Psoas muscle (tissue), 8 donors: ENCODE measurements around the gene SLC1A2. TPM values are rescaled to one million over a fixed set of nuclear protein-coding genes. Genes with fewer than 3 reads are reported as not detected.

Experiments
- ATAC-seq, 4 donors: fragments of 200-7000 bp; cut with Tn5 transposase; one replicate each; pipeline ENCODE4 v1.9.1; 2020; ENCODE audit warnings: moderate library complexity in 3 of 4, mild to moderate bottlenecking in 2 of 4
- DNase-seq, 2 donors: peaks; one replicate each; pipeline ENCODE4 v3.0.0-alpha.2; 2020
- H3K27ac ChIP-seq: fragments of 200-600 bp; one replicate; pipeline ENCODE4 v1.8.0; 2022
- H3K27me3 ChIP-seq, 3 donors: fragments of 200-600 bp in 1 of 3; one replicate each; pipeline versions ENCODE4 v1.6.1 to v1.8.0; 2013 to 2022; ENCODE audit warnings: low read length in 2 of 3, mild to moderate bottlenecking in 2 of 3, moderate library complexity in 1 of 3; ENCODE audit not compliant: insufficient read depth in 3 of 3
- H3K36me3 ChIP-seq, 2 donors: fragments of 200-600 bp in 1 of 2; one replicate each; pipeline versions ENCODE4 v1.6.1 to v1.8.0; 2013 to 2022; ENCODE audit warnings: low read depth in 1 of 2, mild to moderate bottlenecking in 1 of 2, moderate library complexity in 1 of 2; ENCODE audit not compliant: insufficient read depth in 1 of 2
- H3K4me1 ChIP-seq: fragments of 200-600 bp; one replicate; pipeline ENCODE4 v1.8.0; 2022
- H3K4me3 ChIP-seq: fragments of 200-600 bp; one replicate; pipeline ENCODE4 v1.8.0; 2022; ENCODE audit warnings: mild to moderate bottlenecking
- H3K9me3 ChIP-seq: fragments of 200-600 bp; one replicate; pipeline ENCODE4 v1.8.0; 2022
- CTCF ChIP-seq: fragments of 200-600 bp; IDR thresholded peaks from one replicate; pipeline ENCODE4 v1.8.0; 2022; ENCODE audit warnings: antibody characterized with exemption
- WGBS, 3 donors: extraction: QIAGEN DNeasy Blood & Tissue Kit; methylation state at CpG; one replicate each; pipeline versions ENCODE4 v1.1.6 to v1.1.7; 2013; 5-methylcytosine and 5-hydroxymethylcytosine counted together
- intact Hi-C, 2 donors: fragments of 100-400 bp; cut with DNase I; formaldehyde crosslinking; loops; one replicate each; pipeline versions ENCODE4 v1.11.0 to v1.14.2; 2022
- polyA plus RNA-seq, 3 donors: library from polyadenylated mRNA; stranded (reverse); fragments of 200-250 nt; gene quantifications; one replicate each; pipeline ENCODE4 v1.2.3, GENCODE V29; 2013
- total RNA-seq, 4 donors: library from RNA; stranded (reverse); fragmentation: NEBNext Ultra II Directional in 2 of 4; extraction: Animal tissue kit (Norgen Biotek cat#: 25700) in 2 of 4; gene quantifications; one replicate each; pipeline versions ENCODE4 v1.2.1 to v1.2.4, GENCODE V29; 2021 to 2023
- donor health status: healthy with polysubstance abuse.
- donor health status: DM: no; HTN: no; CAD: no; lungs with moderate emphysema.
- donor health status: Bipolar disorder and iron deficiency.
- donor health status: healthy.
- donor health status: DM: yes; HTN: yes; CAD: no.
- donor health status: DM: no; HTN: no; CAD: no.
- donor health status: DM: no; HTN: no; CAD: no.
- donor health status: DM: yes; HTN: yes; CAD: no.

SLC1A2 gene
- total and polyA plus RNA-seq, 7 donors = 0.05 to 2.0 (median 0.35) TPM

- no peak overlapping the region for H3K4me3 ChIP-seq
- intact Hi-C loops = no loop called here
- H3K27me3 ChIP-seq = peaks cover 0 to 7% (median 0%) of the 10 kb centered on the region in 3 donors
- H3K27ac ChIP-seq = no peak overlapping the region
- ATAC-seq (no peak), DNase-seq (no peak)
- TF ChIP-seq CTCF = no peak
- 88 to 93% (median 92%) methylated on average over 2 of the region's 2 CpGs for WGBS, 3 donors
- no peaks in the 10 kb centered on the region for H3K36me3 ChIP-seq
- no peaks in the 10 kb centered on the region for H3K9me3 ChIP-seq
- no peaks in the 10 kb centered on the region for H3K4me1 ChIP-seq
These were observed 17.4 kb upstream of the SLC1A2 start for GRCh38 chr11:35436581-35437250.

DNA sequence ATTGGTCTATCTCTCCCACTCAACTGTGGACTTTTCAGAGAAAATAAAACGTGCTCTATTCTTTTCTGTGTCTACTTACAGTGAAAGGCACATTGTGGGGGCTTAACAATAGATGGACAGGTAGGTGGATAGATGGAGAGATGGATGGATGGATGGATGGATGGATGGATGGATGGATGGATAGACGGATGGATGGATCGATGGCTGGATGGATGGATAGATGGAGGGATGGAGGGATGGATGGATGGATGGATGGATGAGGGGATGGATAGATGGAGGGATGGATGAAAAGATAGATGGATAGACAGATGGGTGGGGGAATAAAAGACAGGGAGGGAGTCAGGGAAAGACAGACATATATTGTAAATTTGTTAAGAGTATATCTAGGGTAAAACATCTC is 14.2 kb upstream of the SLC1A2 start:
- Histone ChIP-seq H3K4me3 (no peak overlapping the region), H3K27me3 (peaks cover 0 to 11% (median 0%) of the 10 kb centered on the region in 3 donors), H3K36me3 (no peaks in the 10 kb centered on the region), H3K4me1 (no peaks in the 10 kb centered on the region), H3K9me3 (no peaks in the 10 kb centered on the region), H3K27ac (no peak overlapping the region)
- no peak for DNase-seq
- 59 to 77% (median 75%) methylated on average over 3 of the region's 3 CpGs for WGBS, 3 donors
- TF ChIP-seq CTCF = no peak
- no peak for ATAC-seq
- intact Hi-C loops = no loop called here

DNA sequence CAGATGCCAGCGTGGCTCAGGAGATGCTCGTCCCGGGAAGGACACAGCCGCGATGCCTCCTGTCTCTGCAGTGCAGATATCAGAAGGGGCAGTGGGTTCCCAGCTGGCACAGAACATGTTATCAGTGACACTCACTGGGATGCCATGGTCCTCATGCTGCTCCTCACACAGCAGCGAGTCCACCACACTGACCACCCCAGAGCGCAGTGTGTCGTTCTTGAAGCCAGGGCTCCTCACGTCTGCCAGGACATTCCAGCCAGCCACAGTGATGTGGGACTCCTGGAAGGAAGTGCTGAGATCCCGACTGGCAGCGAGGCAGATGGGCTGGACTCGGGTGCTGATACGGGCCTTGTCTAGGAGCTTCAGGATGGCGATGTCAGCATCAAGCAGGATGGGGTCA is 13.1 kb upstream of the SLC1A2 start:
- WGBS, 3 donors = 87 to 90% (median 88%) methylated on average over 14 of the region's 14 CpGs
- no peaks in the 10 kb centered on the region for H3K4me1 ChIP-seq
- intact Hi-C loops = no loop called here

DNA sequence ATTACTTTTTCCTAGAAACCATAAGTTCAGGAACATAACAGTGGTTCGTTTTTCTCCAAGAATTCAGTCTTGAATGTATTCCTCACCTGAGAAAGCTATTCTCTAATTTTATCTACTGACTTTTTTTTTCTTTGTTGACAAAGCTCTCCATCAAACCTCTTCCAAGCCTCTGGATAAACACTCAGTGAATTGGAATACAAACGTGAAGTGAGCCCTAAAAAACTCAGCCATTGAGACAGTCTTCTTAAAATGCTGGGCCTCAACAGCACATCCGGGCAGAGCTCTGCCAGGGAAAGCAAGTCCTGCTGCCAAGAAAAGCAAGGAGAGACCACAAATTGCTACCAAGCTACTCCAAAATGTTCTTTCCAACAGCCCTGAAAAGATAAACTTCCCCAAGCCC is 7.7 kb upstream of the SLC1A2 start:
- no peaks in the 10 kb centered on the region for H3K4me1 ChIP-seq
- peaks cover 0 to 17% (median 4%) of the 10 kb centered on the region in 3 donors for H3K27me3 ChIP-seq
- no peak overlapping the region for H3K27ac ChIP-seq
- ATAC-seq (no peak), DNase-seq (no peak)
- no peak overlapping the region for H3K4me3 ChIP-seq
- intact Hi-C loops = no loop called here
- H3K36me3 ChIP-seq = no peaks in the 10 kb centered on the region
- H3K9me3 ChIP-seq = no peaks in the 10 kb centered on the region
- WGBS, 3 donors = 30 to 45% (median 42%) methylated on average over 3 of the region's 3 CpGs
- TF ChIP-seq CTCF = no peak

More for the DNA sequence above, 13.1 kb upstream of the SLC1A2 start:
- no peaks in the 10 kb centered on the region for H3K36me3 ChIP-seq
- no peak overlapping the region for H3K4me3 ChIP-seq
- DNase-seq = no peak
- H3K9me3 ChIP-seq = no peaks in the 10 kb centered on the region
- no peak for ATAC-seq
- no peak for TF ChIP-seq CTCF
- H3K27ac ChIP-seq = no peak overlapping the region
- peaks cover 0 to 11% (median 0%) of the 10 kb centered on the region in 3 donors for H3K27me3 ChIP-seq

DNA sequence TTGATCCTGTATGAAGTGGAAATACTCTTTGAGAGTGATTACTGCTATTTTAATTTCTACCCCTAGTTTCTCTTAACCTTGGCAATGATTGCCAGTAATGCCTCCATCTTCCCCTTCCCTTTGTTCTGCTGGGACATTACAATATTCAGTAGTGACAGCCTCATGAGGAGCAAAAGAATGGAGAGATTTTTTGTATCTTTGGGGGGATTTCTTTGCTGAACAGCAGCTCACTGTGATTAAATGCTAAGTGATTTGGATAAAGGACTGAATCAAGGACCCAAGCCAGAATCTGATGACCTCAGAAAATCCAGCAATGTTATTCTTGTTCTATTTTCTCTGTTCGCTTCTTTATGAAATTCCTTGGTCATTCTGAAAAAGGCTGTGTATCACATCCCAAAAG is 7.0 kb upstream of the SLC1A2 start:
- intact Hi-C loops = no loop called here
- 67 to 81% (median 76%) methylated on average over 1 of the region's 1 CpG for WGBS, 3 donors
- H3K27me3 ChIP-seq = peaks cover 0 to 18% (median 10%) of the 10 kb centered on the region in 3 donors
- no peak for TF ChIP-seq CTCF
- no peaks in the 10 kb centered on the region for H3K4me1 ChIP-seq
- no peak overlapping the region for H3K27ac ChIP-seq
- ATAC-seq = no peak
- no peaks in the 10 kb centered on the region for H3K36me3 ChIP-seq
- H3K4me3 ChIP-seq = no peak overlapping the region
- H3K9me3 ChIP-seq = no peaks in the 10 kb centered on the region
- no peak for DNase-seq
